Ishikawa (cell line): ENCODE measurements around the gene FLT1.

Experiments
- CEBPB ChIP-seq: IDR thresholded peaks from 2 replicates; pipeline ENCODE4 v1.6.1; 2012
- CREB1 ChIP-seq: IDR thresholded peaks from 2 replicates; pipeline ENCODE4 v1.6.1; 2012; ENCODE audit warnings: low read depth
- EGR1 ChIP-seq: IDR thresholded peaks from 2 replicates; pipeline ENCODE4 v1.6.1; 2012
- EP300 ChIP-seq: IDR thresholded peaks from 2 replicates; pipeline ENCODE4 v1.6.1; 2012; ENCODE audit warnings: borderline replicate concordance
- FOXM1 ChIP-seq: IDR thresholded peaks from 2 replicates; pipeline ENCODE4 v1.6.1; 2012; ENCODE audit warnings: low read depth, borderline replicate concordance
- MAX ChIP-seq: IDR thresholded peaks from 2 replicates; pipeline ENCODE4 v1.6.1; 2012
- NFIC ChIP-seq: IDR thresholded peaks from 2 replicates; pipeline ENCODE4 v1.6.1; 2012
- RAD21 ChIP-seq: IDR thresholded peaks from 2 replicates; pipeline ENCODE4 v1.6.1; 2012; ENCODE audit warnings: low read depth
- REST ChIP-seq: IDR thresholded peaks from 2 replicates; pipeline ENCODE4 v1.6.1; 2012; ENCODE audit warnings: low read depth, mild to moderate bottlenecking
- TAF1 ChIP-seq: IDR thresholded peaks from 2 replicates; pipeline ENCODE4 v1.6.1; 2012; ENCODE audit warnings: low read depth, mild to moderate bottlenecking
- TCF12 ChIP-seq: IDR thresholded peaks from 2 replicates; pipeline ENCODE4 v1.6.1; 2012; ENCODE audit warnings: low read depth
- TEAD4 ChIP-seq: IDR thresholded peaks from 2 replicates; pipeline ENCODE4 v1.6.1; 2012
- USF1 ChIP-seq: IDR thresholded peaks from 2 replicates; pipeline ENCODE4 v1.6.1; 2012
- YY1 ChIP-seq: IDR thresholded peaks from 2 replicates; pipeline ENCODE4 v1.6.1; 2012; ENCODE audit warnings: low read depth
- ZBTB7A ChIP-seq: IDR thresholded peaks from 2 replicates; pipeline ENCODE4 v1.6.1; 2012; ENCODE audit warnings: low read depth

The FLT1 gene

GRCh38 chr13:28468023-28468915 is 26.7 kb downstream of the FLT1 start:
- TF ChIP-seq TCF12 (no peak), CEBPB (no peak), REST (no peak), USF1 (no peak), MAX (no peak), EGR1 (no peak), YY1 (no peak), RAD21 (no peak), FOXM1 (no peak)

GRCh38 chr13:28467034-28467433 is 27.9 kb downstream of the FLT1 start:
- no peak for TF ChIP-seq CREB1

- TF ChIP-seq NFIC, result no peak
- no peak for TF ChIP-seq ZBTB7A
- TF ChIP-seq EGR1, result no peak
- TF ChIP-seq REST, result no peak
- no peak for TF ChIP-seq TEAD4
- TF ChIP-seq EP300, result no peak
- TF ChIP-seq CREB1, result no peak
- no peak for TF ChIP-seq MAX
- no peak for TF ChIP-seq YY1
- TF ChIP-seq TCF12, result no peak
- no peak for TF ChIP-seq RAD21
- no peak for TF ChIP-seq USF1
- no peak for TF ChIP-seq FOXM1
- TF ChIP-seq CEBPB, result no peak
- no peak for TF ChIP-seq TAF1
Observed at GRCh38 chr13:28466151-28466550, 28.8 kb downstream of the FLT1 start.

GRCh38 chr13:28464861-28465460 is 30.0 kb downstream of the FLT1 start:
- no peak for TF ChIP-seq CREB1
- no peak for TF ChIP-seq YY1
- no peak for TF ChIP-seq MAX
- no peak for TF ChIP-seq CEBPB
- TF ChIP-seq RAD21, result no peak
- no peak for TF ChIP-seq FOXM1
- TF ChIP-seq REST, result no peak
- no peak for TF ChIP-seq EGR1
